ENCODE measurements around the gene MGMT. TPM values are rescaled to one million over a fixed set of nuclear protein-coding genes. Genes with fewer than 3 reads are reported as not detected.

MGMT gene
- polyA plus RNA-seq, 2 donors = 8.6 to 13.0 TPM

DNA sequence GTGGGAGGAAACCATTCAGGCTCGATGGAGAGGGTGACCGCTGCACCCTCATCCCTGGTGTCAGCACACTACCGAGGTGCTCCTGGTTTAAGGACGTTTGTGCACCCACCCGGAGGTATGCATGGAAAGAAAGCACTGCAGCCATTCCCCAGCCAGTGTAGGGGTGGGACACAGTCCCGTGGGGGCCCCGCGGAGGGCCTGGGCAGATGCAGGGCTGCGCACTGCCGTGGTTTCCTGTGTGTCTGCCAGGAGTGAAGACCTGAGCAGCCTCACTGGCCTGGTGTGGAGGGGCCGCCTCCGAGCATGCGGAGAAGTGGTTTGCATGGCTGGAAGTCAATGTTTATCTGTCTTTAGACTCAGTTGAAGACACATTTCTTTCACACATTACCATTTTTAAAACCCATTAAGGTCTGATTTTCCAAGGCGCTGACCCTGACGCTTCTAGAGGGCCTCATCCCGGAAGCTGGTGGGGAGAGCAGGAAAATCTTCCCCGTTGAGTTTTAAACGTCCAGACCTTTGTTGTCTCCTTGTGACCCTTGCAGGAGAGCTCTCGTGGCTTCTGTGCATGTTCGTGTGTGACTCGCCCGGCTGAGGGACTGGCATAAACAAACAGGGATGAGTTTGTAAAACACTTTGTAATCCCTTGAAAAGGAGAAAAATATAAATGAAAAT lies 188.1 kb downstream of the MGMT start:
- H3K4me3 ChIP-seq (ENCODE audit: low read depth in 1 of 2, low read length in 2 of 2) = no peak overlapping the region
- H3K4me1 ChIP-seq (ENCODE audit: control insufficient read depth in 2 of 2, insufficient read depth in 2 of 2, low read length in 1 of 2) = no peaks in the 10 kb centered on the region
- H3K27me3 ChIP-seq (ENCODE audit: control insufficient read depth in 1 of 2, insufficient read depth in 2 of 2, low read length in 2 of 2) = no peaks in the 10 kb centered on the region
- H3K9me3 ChIP-seq (ENCODE audit: control insufficient read depth in 2 of 2, insufficient read depth in 1 of 2, low read depth in 1 of 2, low read length in 1 of 2) = no peaks in the 10 kb centered on the region
- no peaks in the 10 kb centered on the region for H3K36me3 ChIP-seq (ENCODE audit: control insufficient read depth in 2 of 2, insufficient read depth in 2 of 2, low read length in 1 of 2)
- 80 to 84% methylated on average over 22 of the region's 22 CpGs for WGBS, 2 donors
- H3K27ac ChIP-seq (ENCODE audit: low read depth in 2 of 2, low read length in 1 of 2) = no peak overlapping the region

DNA sequence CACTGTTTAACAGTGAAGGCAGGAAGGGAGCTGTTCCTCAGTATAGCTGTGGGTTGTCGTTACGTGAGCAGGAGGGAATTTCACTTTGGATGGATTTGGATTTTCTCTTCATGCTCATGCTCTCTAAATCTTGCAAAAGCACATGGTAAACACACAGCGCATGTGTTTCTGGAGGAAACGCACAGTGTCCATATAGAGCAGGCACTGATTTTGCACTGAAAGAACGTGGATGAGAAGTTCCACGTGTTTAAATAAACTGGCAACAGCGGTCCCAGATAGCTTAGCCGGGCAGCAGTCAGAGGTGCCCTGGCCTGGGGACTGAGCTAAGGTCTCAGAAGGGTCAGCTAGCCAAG lies 188.6 kb downstream of the MGMT start:
- no peak overlapping the region for H3K27ac ChIP-seq (ENCODE audit: low read depth in 2 of 2, low read length in 1 of 2)

DNA sequence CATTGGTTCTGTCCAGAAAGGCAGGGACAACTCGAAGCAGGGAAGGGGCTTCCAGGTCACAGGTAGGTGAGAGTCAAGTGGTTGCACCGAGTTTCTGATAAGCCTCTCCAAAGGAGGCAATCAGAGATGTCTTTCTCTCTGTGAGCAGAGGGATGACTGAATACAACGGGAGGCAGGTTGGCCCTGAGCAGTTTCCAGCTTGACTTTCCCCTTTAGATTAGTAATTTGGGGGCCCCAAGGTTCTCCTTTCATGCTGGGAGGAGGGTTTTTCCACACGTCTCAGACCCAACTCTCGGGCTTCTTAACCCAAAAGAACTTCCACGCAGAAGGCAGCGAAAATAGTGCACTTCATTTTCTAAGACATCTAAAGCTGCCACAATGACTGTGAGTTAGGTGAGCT lies 189.6 kb downstream of the MGMT start:
- no peaks in the 10 kb centered on the region for H3K4me1 ChIP-seq (ENCODE audit: control insufficient read depth in 2 of 2, insufficient read depth in 2 of 2, low read length in 1 of 2)
- H3K27me3 ChIP-seq (ENCODE audit: control insufficient read depth in 1 of 2, insufficient read depth in 2 of 2, low read length in 2 of 2) = no peaks in the 10 kb centered on the region
- H3K27ac ChIP-seq (ENCODE audit: low read depth in 2 of 2, low read length in 1 of 2) = no peak overlapping the region
- 85 to 88% methylated on average over 7 of the region's 7 CpGs for WGBS, 2 donors
- no peaks in the 10 kb centered on the region for H3K36me3 ChIP-seq (ENCODE audit: control insufficient read depth in 2 of 2, insufficient read depth in 2 of 2, low read length in 1 of 2)
- H3K4me3 ChIP-seq (ENCODE audit: low read depth in 1 of 2, low read length in 2 of 2) = no peak overlapping the region
- H3K9me3 ChIP-seq (ENCODE audit: control insufficient read depth in 2 of 2, insufficient read depth in 1 of 2, low read depth in 1 of 2, low read length in 1 of 2) = no peaks in the 10 kb centered on the region

More for the DNA sequence above, 188.6 kb downstream of the MGMT start:
- Histone ChIP-seq H3K9me3 (ENCODE audit: control insufficient read depth in 2 of 2, insufficient read depth in 1 of 2, low read depth in 1 of 2, low read length in 1 of 2) (no peaks in the 10 kb centered on the region), H3K4me1 (ENCODE audit: control insufficient read depth in 2 of 2, insufficient read depth in 2 of 2, low read length in 1 of 2) (no peaks in the 10 kb centered on the region), H3K4me3 (ENCODE audit: low read depth in 1 of 2, low read length in 2 of 2) (no peak overlapping the region), H3K36me3 (ENCODE audit: control insufficient read depth in 2 of 2, insufficient read depth in 2 of 2, low read length in 1 of 2) (no peaks in the 10 kb centered on the region), H3K27me3 (ENCODE audit: control insufficient read depth in 1 of 2, insufficient read depth in 2 of 2, low read length in 2 of 2) (no peaks in the 10 kb centered on the region)
- WGBS, 2 donors = 87 to 90% methylated on average over 8 of the region's 8 CpGs

DNA sequence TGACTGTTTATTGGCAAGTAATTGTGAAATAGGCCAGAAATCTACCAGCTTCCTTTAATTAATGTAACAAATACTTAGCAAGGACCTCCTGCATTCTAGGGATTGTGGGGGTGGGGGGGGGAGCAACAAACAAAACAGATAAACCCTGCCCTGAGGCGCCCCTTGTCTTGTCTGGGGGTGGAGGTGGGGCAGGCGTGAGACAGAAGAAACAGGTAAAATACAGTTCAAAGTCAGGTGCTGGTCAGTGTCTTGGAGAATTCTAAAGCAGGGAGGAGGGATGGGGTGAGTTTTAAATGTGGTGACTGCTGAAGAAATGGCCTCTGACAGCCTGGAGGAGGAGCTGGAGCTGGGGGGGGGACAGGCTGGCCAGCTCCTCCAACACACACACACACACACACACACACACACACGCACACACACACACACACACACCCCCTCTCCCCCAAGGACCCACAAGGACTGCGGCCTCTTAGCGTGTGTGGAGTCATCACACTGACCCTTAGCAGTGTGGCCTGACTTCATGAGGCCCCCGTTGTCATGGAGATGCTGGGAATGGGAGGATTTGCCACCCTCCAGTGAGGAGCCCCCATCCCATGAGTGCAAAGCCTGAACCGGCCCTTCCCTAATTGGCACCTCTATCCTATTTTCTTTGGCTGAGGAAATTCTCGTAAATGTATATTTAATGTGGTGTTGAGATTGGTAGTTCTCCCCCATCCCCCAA lies 190.4 kb downstream of the MGMT start:
- Histone ChIP-seq H3K9me3 (ENCODE audit: control insufficient read depth in 2 of 2, insufficient read depth in 1 of 2, low read depth in 1 of 2, low read length in 1 of 2) (no peaks in the 10 kb centered on the region), H3K4me1 (ENCODE audit: control insufficient read depth in 2 of 2, insufficient read depth in 2 of 2, low read length in 1 of 2) (no peaks in the 10 kb centered on the region), H3K36me3 (ENCODE audit: control insufficient read depth in 2 of 2, insufficient read depth in 2 of 2, low read length in 1 of 2) (no peaks in the 10 kb centered on the region), H3K27me3 (ENCODE audit: control insufficient read depth in 1 of 2, insufficient read depth in 2 of 2, low read length in 2 of 2) (no peaks in the 10 kb centered on the region), H3K4me3 (ENCODE audit: low read depth in 1 of 2, low read length in 2 of 2) (no peak overlapping the region), H3K27ac (ENCODE audit: low read depth in 2 of 2, low read length in 1 of 2) (no peak overlapping the region)
- WGBS, 2 donors = 85 to 93% methylated on average over 8 of the region's 8 CpGs

DNA sequence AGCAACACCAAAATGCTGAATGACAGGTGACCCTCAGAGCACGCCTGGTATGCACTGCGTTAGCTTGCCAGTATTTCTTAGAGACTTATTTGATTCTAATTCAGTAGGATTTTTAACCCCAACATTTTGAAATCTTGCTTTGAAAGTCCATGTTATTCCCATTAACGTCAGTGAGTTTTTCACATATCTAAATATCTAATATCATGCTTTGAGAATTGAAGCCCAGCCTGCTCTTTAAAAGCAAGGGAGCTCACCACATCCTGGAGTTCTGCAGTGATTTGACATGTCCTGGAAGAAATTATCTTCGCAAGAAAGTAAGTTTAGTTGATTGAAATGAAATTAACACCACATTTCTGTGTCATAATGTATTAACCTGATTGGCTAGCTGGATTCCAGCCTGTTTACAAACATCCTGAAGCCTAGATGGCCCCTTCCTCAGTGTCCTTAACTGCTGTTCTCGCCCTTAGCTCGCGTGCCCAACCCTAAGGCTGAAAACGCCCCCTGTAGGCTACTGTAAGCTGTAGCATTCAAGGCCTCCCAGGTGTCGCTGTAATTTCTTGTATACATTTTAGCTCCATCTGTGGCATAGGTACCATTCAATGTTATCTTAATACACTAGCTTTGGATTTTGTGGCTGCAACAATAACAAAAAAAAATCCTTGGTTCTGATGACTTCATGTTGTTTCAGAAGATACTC lies 191.5 kb downstream of the MGMT start:
- no peaks in the 10 kb centered on the region for H3K4me1 ChIP-seq (ENCODE audit: control insufficient read depth in 2 of 2, insufficient read depth in 2 of 2, low read length in 1 of 2)
- no peaks in the 10 kb centered on the region for H3K27me3 ChIP-seq (ENCODE audit: control insufficient read depth in 1 of 2, insufficient read depth in 2 of 2, low read length in 2 of 2)
- no peak overlapping the region for H3K27ac ChIP-seq (ENCODE audit: low read depth in 2 of 2, low read length in 1 of 2)
- H3K36me3 ChIP-seq (ENCODE audit: control insufficient read depth in 2 of 2, insufficient read depth in 2 of 2, low read length in 1 of 2) = no peaks in the 10 kb centered on the region
- WGBS, 2 donors = 90 to 92% methylated on average over 9 of the region's 9 CpGs
- no peak overlapping the region for H3K4me3 ChIP-seq (ENCODE audit: low read depth in 1 of 2, low read length in 2 of 2)
- H3K9me3 ChIP-seq (ENCODE audit: control insufficient read depth in 2 of 2, insufficient read depth in 1 of 2, low read depth in 1 of 2, low read length in 1 of 2) = no peaks in the 10 kb centered on the region

DNA sequence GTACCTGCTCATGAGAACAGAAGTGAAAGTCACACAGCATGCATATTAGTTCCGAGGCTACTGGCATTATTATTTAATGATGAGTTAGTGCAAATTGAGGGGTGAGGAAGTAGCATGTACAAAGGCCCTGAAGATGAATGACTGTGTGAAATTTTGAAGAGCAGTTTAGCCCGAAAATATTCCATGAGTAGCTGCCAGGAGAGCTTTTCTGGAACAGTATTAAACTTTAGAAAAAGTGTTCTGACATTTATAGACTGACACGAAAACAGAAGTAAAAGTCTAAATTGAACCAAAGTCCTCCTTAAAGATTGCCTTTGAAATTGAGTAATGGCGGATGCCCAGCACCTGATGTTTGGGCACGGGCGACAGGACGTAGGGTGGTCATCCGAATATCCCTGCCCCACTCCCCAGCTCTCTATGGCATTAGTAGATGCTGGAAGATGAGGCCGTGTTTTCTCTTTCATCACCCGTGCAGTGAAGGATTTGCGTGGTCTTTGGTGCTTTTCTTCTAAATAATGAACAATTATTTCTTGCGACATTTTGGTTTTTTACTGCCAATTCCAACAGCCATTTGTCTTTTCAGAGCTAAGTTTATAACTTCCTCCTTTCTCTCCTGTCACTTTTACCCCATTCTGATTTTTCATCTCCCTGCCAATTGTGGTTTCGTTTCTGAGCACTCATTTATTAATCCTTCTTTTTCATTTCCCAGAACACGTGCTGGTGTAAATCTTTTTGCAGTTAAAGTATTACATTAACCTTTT lies 192.6 kb downstream of the MGMT start:
- no peaks in the 10 kb centered on the region for H3K4me1 ChIP-seq (ENCODE audit: control insufficient read depth in 2 of 2, insufficient read depth in 2 of 2, low read length in 1 of 2)

DNA sequence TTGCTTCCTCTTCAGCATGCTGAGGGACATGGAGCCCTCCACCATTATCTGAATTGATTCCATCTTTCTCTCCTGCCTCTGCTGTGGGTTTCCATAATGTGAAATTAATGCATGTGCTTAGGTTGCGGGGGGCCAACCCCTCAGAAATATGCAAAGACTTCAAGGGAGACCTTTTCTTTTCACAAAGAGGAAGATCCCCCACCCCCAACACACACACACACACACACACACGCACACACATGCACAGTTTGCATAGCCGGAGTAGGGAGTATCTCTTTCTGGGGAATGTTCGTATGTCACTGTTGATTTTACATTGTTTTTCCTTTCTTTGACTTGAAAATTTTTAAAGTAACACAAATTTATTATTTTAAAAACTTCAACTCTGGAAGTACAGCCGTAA lies 193.5 kb downstream of the MGMT start:
- Histone ChIP-seq H3K27ac (ENCODE audit: low read depth in 2 of 2, low read length in 1 of 2) (no peak overlapping the region), H3K27me3 (ENCODE audit: control insufficient read depth in 1 of 2, insufficient read depth in 2 of 2, low read length in 2 of 2) (no peaks in the 10 kb centered on the region), H3K4me1 (ENCODE audit: control insufficient read depth in 2 of 2, insufficient read depth in 2 of 2, low read length in 1 of 2) (no peaks in the 10 kb centered on the region), H3K4me3 (ENCODE audit: low read depth in 1 of 2, low read length in 2 of 2) (no peak overlapping the region), H3K36me3 (ENCODE audit: control insufficient read depth in 2 of 2, insufficient read depth in 2 of 2, low read length in 1 of 2) (no peaks in the 10 kb centered on the region), H3K9me3 (ENCODE audit: control insufficient read depth in 2 of 2, insufficient read depth in 1 of 2, low read depth in 1 of 2, low read length in 1 of 2) (no peaks in the 10 kb centered on the region)
- 84 to 86% methylated on average over 5 of the region's 5 CpGs for WGBS, 2 donors

More for the DNA sequence above, 192.6 kb downstream of the MGMT start:
- 69 to 77% methylated on average over 14 of the region's 14 CpGs for WGBS, 2 donors
- Histone ChIP-seq H3K27ac (ENCODE audit: low read depth in 2 of 2, low read length in 1 of 2) (no peak overlapping the region), H3K4me3 (ENCODE audit: low read depth in 1 of 2, low read length in 2 of 2) (no peak overlapping the region), H3K36me3 (ENCODE audit: control insufficient read depth in 2 of 2, insufficient read depth in 2 of 2, low read length in 1 of 2) (no peaks in the 10 kb centered on the region), H3K9me3 (ENCODE audit: control insufficient read depth in 2 of 2, insufficient read depth in 1 of 2, low read depth in 1 of 2, low read length in 1 of 2) (no peaks in the 10 kb centered on the region), H3K27me3 (ENCODE audit: control insufficient read depth in 1 of 2, insufficient read depth in 2 of 2, low read length in 2 of 2) (no peaks in the 10 kb centered on the region)

DNA sequence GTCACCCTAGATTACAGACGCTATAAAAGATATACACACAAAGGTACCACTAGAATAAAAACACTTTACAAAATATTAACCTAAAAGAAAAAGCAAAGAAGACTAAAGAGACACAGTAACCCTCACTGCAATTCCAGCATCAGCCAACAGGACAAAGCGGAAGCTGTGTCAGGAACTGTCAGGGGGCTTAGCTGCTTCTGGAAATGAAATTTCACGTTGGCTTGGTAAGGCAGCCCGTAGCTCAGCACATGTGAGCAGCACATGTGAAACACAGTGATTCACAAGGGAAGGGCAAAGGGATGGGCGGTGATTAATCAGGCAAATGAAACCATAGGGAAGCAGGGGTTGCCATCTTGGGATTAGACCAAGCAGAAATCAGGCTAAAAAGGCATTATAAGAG lies 195.4 kb downstream of the MGMT start:
- H3K27ac ChIP-seq (ENCODE audit: low read depth in 2 of 2, low read length in 1 of 2) = no peak overlapping the region
- no peaks in the 10 kb centered on the region for H3K4me1 ChIP-seq (ENCODE audit: control insufficient read depth in 2 of 2, insufficient read depth in 2 of 2, low read length in 1 of 2)
- no peak overlapping the region for H3K4me3 ChIP-seq (ENCODE audit: low read depth in 1 of 2, low read length in 2 of 2)
- H3K9me3 ChIP-seq (ENCODE audit: control insufficient read depth in 2 of 2, insufficient read depth in 1 of 2, low read depth in 1 of 2, low read length in 1 of 2) = no peaks in the 10 kb centered on the region
- 91 to 96% methylated on average over 5 of the region's 5 CpGs for WGBS, 2 donors
- no peaks in the 10 kb centered on the region for H3K36me3 ChIP-seq (ENCODE audit: control insufficient read depth in 2 of 2, insufficient read depth in 2 of 2, low read length in 1 of 2)
- no peaks in the 10 kb centered on the region for H3K27me3 ChIP-seq (ENCODE audit: control insufficient read depth in 1 of 2, insufficient read depth in 2 of 2, low read length in 2 of 2)

DNA sequence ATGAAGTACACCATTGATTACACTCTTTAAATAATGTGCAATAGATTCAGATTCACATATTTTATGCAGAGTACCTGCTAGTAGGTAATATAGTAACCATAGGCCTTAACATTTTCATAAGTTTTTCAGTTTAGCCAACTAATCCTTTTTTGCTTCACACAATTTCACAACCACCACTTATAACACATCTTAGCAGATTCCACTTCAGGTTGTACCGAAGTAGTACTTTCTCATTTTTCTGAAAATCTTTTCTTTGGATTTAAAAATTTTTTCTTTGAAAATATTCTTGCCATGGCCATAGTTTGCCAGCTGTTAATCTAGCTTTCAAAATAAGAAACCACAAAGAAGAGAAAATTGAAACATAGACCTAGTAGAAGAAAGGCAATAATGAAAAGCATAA lies 203.1 kb downstream of the MGMT start:
- Histone ChIP-seq H3K4me1 (ENCODE audit: control insufficient read depth in 2 of 2, insufficient read depth in 2 of 2, low read length in 1 of 2) (peaks cover 0 to 3% of the 10 kb centered on the region in 2 donors), H3K27ac (ENCODE audit: low read depth in 2 of 2, low read length in 1 of 2) (no peak overlapping the region), H3K36me3 (ENCODE audit: control insufficient read depth in 2 of 2, insufficient read depth in 2 of 2, low read length in 1 of 2) (no peaks in the 10 kb centered on the region), H3K9me3 (ENCODE audit: control insufficient read depth in 2 of 2, insufficient read depth in 1 of 2, low read depth in 1 of 2, low read length in 1 of 2) (peaks cover 0 to 3% of the 10 kb centered on the region in 2 donors), H3K4me3 (ENCODE audit: low read depth in 1 of 2, low read length in 2 of 2) (no peak overlapping the region), H3K27me3 (ENCODE audit: control insufficient read depth in 1 of 2, insufficient read depth in 2 of 2, low read length in 2 of 2) (no peaks in the 10 kb centered on the region)
- WGBS, 2 donors = 94 to 98% methylated on average over 1 of the region's 1 CpG

Measured in esophagus (tissue), 2 donors.